PC-9 (cell line): Measurements from ENCODE around the gene MMP20. TPM values are rescaled to one million over a fixed set of nuclear protein-coding genes. Genes with fewer than 3 reads are reported as not detected.

Source experiments
- BruUV-seq: library from RNA; stranded (reverse); fragments of 400-500 nt; replicated peaks from 2 replicates; lab custom pipeline; 2021; lab: Mats Ljungman, UMichigan
- CTCF ChIA-PET: fragments of 300-600 bp; sonication (Branson Sonifier 250); formaldehyde crosslinking; loops from one replicate; lab custom pipeline; 2022; ENCODE audit warnings: antibody characterized with exemption; lab: Charles Lee
- POLR2A ChIA-PET: fragments of 300-600 bp; sonication (Branson Sonifier 250); formaldehyde crosslinking; loops from one replicate; lab custom pipeline; 2022; ENCODE audit warnings: antibody characterized with exemption; ENCODE audit not compliant: unreplicated experiment; lab: Charles Lee
- DNase-seq, 2 experiments: peaks; one replicate each; pipeline versions ENCODE4 v3.0.0 to v3.0.0-alpha.2; 2015 to 2022; ENCODE audit warnings: mixed read lengths in 1 of 2
- H2AFZ ChIP-seq: fragments of 200-600 bp; sonication (generic); 2 replicates; pipeline ENCODE4 v1.8.1; 2017; ENCODE audit warnings: antibody characterized with exemption
- H3F3A ChIP-seq: fragments of 200-600 bp; sonication (generic); 2 replicates; pipeline ENCODE4 v1.8.1; 2017; ENCODE audit warnings: antibody characterized with exemption, mild to moderate bottlenecking, low read depth; ENCODE audit not compliant: insufficient read depth
- H3K27ac ChIP-seq: fragments of 200-600 bp; sonication (generic); 2 replicates; pipeline ENCODE4 v1.6.1; 2016; ENCODE audit warnings: mixed run types
- H3K27me3 ChIP-seq: fragments of 200-600 bp; sonication (generic); 2 replicates; pipeline ENCODE4 v1.6.1; 2016; ENCODE audit warnings: low read depth, mixed run types; ENCODE audit not compliant: insufficient read depth
- H3K36me3 ChIP-seq: fragments of 200-600 bp; sonication (generic); 2 replicates; pipeline ENCODE4 v1.6.1; 2016; ENCODE audit warnings: low read depth, mixed run types
- H3K4me1 ChIP-seq: fragments of 200-600 bp; sonication (generic); replicated peaks from 2 replicates; pipeline ENCODE4 v1.6.1; 2016; ENCODE audit warnings: mixed run types; ENCODE audit not compliant: insufficient read depth
- H3K4me2 ChIP-seq: fragments of 200-600 bp; sonication (generic); 2 replicates; pipeline ENCODE4 v1.6.1; 2017; ENCODE audit warnings: mixed run types
- H3K4me3 ChIP-seq: fragments of 200-600 bp; sonication (generic); 2 replicates; pipeline ENCODE4 v1.6.1; 2016; ENCODE audit warnings: mixed run types
- H3K79me2 ChIP-seq: fragments of 200-600 bp; sonication (generic); 2 replicates; pipeline ENCODE4 v1.6.1; 2017; ENCODE audit warnings: low read depth, mixed run types
- H3K9me2 ChIP-seq: fragments of 200-600 bp; sonication (generic); 2 replicates; pipeline ENCODE4 v1.8.1; 2017; ENCODE audit warnings: mild to moderate bottlenecking; ENCODE audit not compliant: insufficient read depth
- H3K9me3 ChIP-seq: fragments of 200-600 bp; sonication (generic); 2 replicates; pipeline ENCODE4 v1.8.1; 2016; ENCODE audit warnings: low read depth; ENCODE audit not compliant: insufficient read depth
- H4K20me1 ChIP-seq: fragments of 200-600 bp; sonication (generic); 2 replicates; pipeline ENCODE4 v1.8.1; 2017; ENCODE audit not compliant: insufficient read depth
- EZH2 ChIP-seq: fragments of 200-600 bp; sonication (generic); IDR thresholded peaks from 2 replicates; pipeline ENCODE4 v1.8.0; 2017; ENCODE audit warnings: antibody characterized with exemption, low read depth
- intact Hi-C: fragments of 100-400 bp; cut with micrococcal nuclease; formaldehyde crosslinking; loops from one replicate; pipeline ENCODE4 v1.10.0; 2022; ENCODE audit not compliant: unreplicated experiment
- total RNA-seq: library from RNA; stranded (reverse); gene quantifications from 2 replicates; pipeline ENCODE4 v1.2.3, GENCODE V29; 2021
- TF ChIP-seq, protein P1 (sequence below): fragments of 200-600 bp; sonication (generic); conservative IDR thresholded peaks from 2 replicates; pipeline ENCODE4 v1.6.1; 2017; ENCODE audit warnings: mixed run types, antibody characterized with exemption, mild to moderate bottlenecking, moderate library complexity

MMP20 gene
- total RNA-seq, 1 experiment from 2014 or later = not detected

DNA sequence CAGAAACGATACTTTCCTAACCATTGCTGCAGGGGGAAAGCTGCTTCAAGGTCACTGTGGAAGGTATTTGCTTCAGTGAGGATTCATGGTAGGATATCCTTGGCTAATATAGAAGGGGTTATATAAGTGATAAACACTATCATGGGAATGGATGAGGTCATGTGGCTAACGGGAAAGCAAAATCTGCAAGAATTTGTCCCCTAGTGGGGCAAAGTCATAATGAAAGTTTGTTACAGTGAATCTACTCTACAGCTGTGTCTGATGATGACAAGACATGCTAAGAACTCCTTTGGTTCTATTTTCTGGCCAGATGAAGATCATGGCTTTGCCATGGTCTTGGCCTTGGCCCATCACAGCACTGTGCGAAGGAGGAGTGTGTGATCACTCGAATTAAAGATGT is 13.8 kb downstream of the MMP20 start:
- BruUV-seq = no TSS peak
- DNase-seq = no peak
- no peaks in the 10 kb centered on the region for H3K27me3 ChIP-seq
- H3K9me2 ChIP-seq = no peaks in the 10 kb centered on the region
- POLR2A ChIA-PET = interaction anchor here (0.6 kb wide), 1 partner anchor 268 kb away, joined by 4 read pairs; no protein-coding TSS in a partner anchor
- intact Hi-C loops = loop anchor here (5.0 to 10.0 kb wide), 3 partner anchors 159 to 1156 kb away; partner anchors contain the start of gene TMEM123
- no peaks in the 10 kb centered on the region for H3K9me3 ChIP-seq
- H2AFZ ChIP-seq = no peak overlapping the region
- CTCF ChIA-PET = interaction anchor here (0.6 kb wide), 2 partner anchors 48 to 418 kb away, joined by 3 to 4 read pairs; no protein-coding TSS in a partner anchor
- H3K36me3 ChIP-seq = no peaks in the 10 kb centered on the region
- no peaks in the 10 kb centered on the region for H3K79me2 ChIP-seq
- peaks cover 6% of the 10 kb centered on the region; the same call in 1 of the 2 replicates for H3F3A ChIP-seq
- H4K20me1 ChIP-seq = no peaks in the 10 kb centered on the region
- no peak overlapping the region for H3K4me3 ChIP-seq
- H3K27ac ChIP-seq = no peak overlapping the region
- no peaks in the 10 kb centered on the region for H3K4me1 ChIP-seq
- no peak for TF ChIP-seq EZH2
- TF ChIP-seq, protein P1, sequence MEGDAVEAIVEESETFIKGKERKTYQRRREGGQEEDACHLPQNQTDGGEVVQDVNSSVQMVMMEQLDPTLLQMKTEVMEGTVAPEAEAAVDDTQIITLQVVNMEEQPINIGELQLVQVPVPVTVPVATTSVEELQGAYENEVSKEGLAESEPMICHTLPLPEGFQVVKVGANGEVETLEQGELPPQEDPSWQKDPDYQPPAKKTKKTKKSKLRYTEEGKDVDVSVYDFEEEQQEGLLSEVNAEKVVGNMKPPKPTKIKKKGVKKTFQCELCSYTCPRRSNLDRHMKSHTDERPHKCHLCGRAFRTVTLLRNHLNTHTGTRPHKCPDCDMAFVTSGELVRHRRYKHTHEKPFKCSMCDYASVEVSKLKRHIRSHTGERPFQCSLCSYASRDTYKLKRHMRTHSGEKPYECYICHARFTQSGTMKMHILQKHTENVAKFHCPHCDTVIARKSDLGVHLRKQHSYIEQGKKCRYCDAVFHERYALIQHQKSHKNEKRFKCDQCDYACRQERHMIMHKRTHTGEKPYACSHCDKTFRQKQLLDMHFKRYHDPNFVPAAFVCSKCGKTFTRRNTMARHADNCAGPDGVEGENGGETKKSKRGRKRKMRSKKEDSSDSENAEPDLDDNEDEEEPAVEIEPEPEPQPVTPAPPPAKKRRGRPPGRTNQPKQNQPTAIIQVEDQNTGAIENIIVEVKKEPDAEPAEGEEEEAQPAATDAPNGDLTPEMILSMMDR = no peak
- no peak overlapping the region for H3K4me2 ChIP-seq

GRCh38 chr11:102610200-102610599 is 14.9 kb downstream of the MMP20 start:
- H3K36me3 ChIP-seq = no peaks in the 10 kb centered on the region
- BruUV-seq = no TSS peak
- no peak for DNase-seq
- TF ChIP-seq EZH2 = no peak
- TF ChIP-seq, protein P1 = no peak
- no peaks in the 10 kb centered on the region for H3K9me2 ChIP-seq
- no peak overlapping the region for H3K27ac ChIP-seq
- no peaks in the 10 kb centered on the region for H3K27me3 ChIP-seq
- H3K4me3 ChIP-seq = no peak overlapping the region
- H3F3A ChIP-seq = peaks cover 6% of the 10 kb centered on the region; the same call in 1 of the 2 replicates
- intact Hi-C loops = loop anchor here (5.0 to 10.0 kb wide), 3 partner anchors 158 to 1155 kb away; partner anchors contain the start of gene TMEM123
- H3K9me3 ChIP-seq = no peaks in the 10 kb centered on the region
- no peaks in the 10 kb centered on the region for H3K4me1 ChIP-seq
- H3K4me2 ChIP-seq = no peak overlapping the region
- CTCF ChIA-PET = no interaction called here
- POLR2A ChIA-PET = no interaction called here
- no peaks in the 10 kb centered on the region for H4K20me1 ChIP-seq
- no peaks in the 10 kb centered on the region for H3K79me2 ChIP-seq
- no peak overlapping the region for H2AFZ ChIP-seq

GRCh38 chr11:102608699-102609098 is 16.4 kb downstream of the MMP20 start:
- ChIA-PET CTCF (no interaction called here), POLR2A (no interaction called here)
- no peak overlapping the region for H2AFZ ChIP-seq
- H3K36me3 ChIP-seq = no peaks in the 10 kb centered on the region
- no peaks in the 10 kb centered on the region for H3K9me2 ChIP-seq
- no peak for DNase-seq
- no peak for TF ChIP-seq EZH2
- TF ChIP-seq, protein P1 = no peak
- H3K4me1 ChIP-seq = peaks cover 4% of the 10 kb centered on the region; the same call in 1 of the 2 replicates
- no TSS peak for BruUV-seq
- no peaks in the 10 kb centered on the region for H4K20me1 ChIP-seq
- no peaks in the 10 kb centered on the region for H3K27me3 ChIP-seq
- no peaks in the 10 kb centered on the region for H3K79me2 ChIP-seq
- H3F3A ChIP-seq = peaks cover 6% of the 10 kb centered on the region; the same call in 1 of the 2 replicates
- no peak overlapping the region for H3K4me3 ChIP-seq
- peaks cover 4% of the 10 kb centered on the region; the same call in 1 of the 2 replicates for H3K9me3 ChIP-seq
- intact Hi-C loops = no loop called here
- no peak overlapping the region for H3K27ac ChIP-seq
- no peak overlapping the region for H3K4me2 ChIP-seq
